HepG2 (cell line): ENCODE data around the gene CGREF1. TPM values are rescaled to one million over a fixed set of nuclear protein-coding genes. Genes with fewer than 3 reads are reported as not detected.

ENCODE experiments used
- ASH2L ChIP-seq: fragments of 300-600, 200-600 bp; sonication (generic); IDR thresholded peaks from 2 replicates; pipeline ENCODE4 v1.7.0; 2017; ENCODE audit warnings: low read depth, mild to moderate bottlenecking, moderate library complexity, mixed read lengths, low read length; ENCODE audit not compliant: insufficient read length
- BHLHE40 ChIP-seq: IDR thresholded peaks from 2 replicates; pipeline ENCODE4 v1.6.1; 2011; ENCODE audit warnings: low read length, improper control_type of control experiment
- DDIT3 ChIP-seq: sonication (generic); formaldehyde crosslinking; IDR thresholded peaks from 2 replicates; pipeline ENCODE4 v1.4.0; 2020; ENCODE audit warnings: mild to moderate bottlenecking, missing genetic modification reagents
- HHEX ChIP-seq: IDR thresholded peaks from 2 replicates; pipeline ENCODE4 v1.6.1; 2016; ENCODE audit warnings: control low read depth
- MAFK ChIP-seq, 2 experiments: IDR thresholded peaks in 1 of 2; conservative IDR thresholded peaks in 1 of 2; 2 replicates each; pipeline ENCODE4 v1.6.1; 2011; ENCODE audit warnings: improper control_type of control experiment in 2 of 2, low read length in 2 of 2
- MIXL1 ChIP-seq: IDR thresholded peaks from 2 replicates; pipeline ENCODE4 v1.6.1; 2016
- NR2F2 ChIP-seq: IDR thresholded peaks from 2 replicates; pipeline ENCODE4 v1.6.1; 2012; ENCODE audit warnings: low read depth, inconsistent platforms, borderline replicate concordance
- POLR2AphosphoS5 ChIP-seq: IDR thresholded peaks from 2 replicates; pipeline ENCODE4 v1.6.1; 2012; ENCODE audit warnings: low read depth, low read length
- RELA ChIP-seq: sonication (generic); formaldehyde crosslinking; IDR thresholded peaks from 2 replicates; pipeline ENCODE4 v1.4.0; 2020; ENCODE audit warnings: missing genetic modification reagents
- TBX3 ChIP-seq: fragments of 450-650 bp; IDR thresholded peaks from 2 replicates; pipeline ENCODE4 v1.6.1; 2017; ENCODE audit warnings: antibody characterized with exemption, mild to moderate bottlenecking, inconsistent platforms, borderline replicate concordance
- TCF7 ChIP-seq: sonication (generic); IDR thresholded peaks from 2 replicates; pipeline ENCODE4 v1.6.1; 2016; ENCODE audit warnings: antibody characterized with exemption, low read depth
- TEAD2 ChIP-seq: sonication (generic); formaldehyde crosslinking; IDR thresholded peaks from 2 replicates; pipeline ENCODE4 v1.9.0; 2021; ENCODE audit warnings: missing genetic modification reagents
- ZBTB20 ChIP-seq: sonication (generic); formaldehyde crosslinking; IDR thresholded peaks from 2 replicates; pipeline ENCODE4 v1.8.1; 2023; ENCODE audit warnings: missing genetic modification reagents, low read depth, mild to moderate bottlenecking, borderline replicate concordance
- ZBTB37 ChIP-seq: sonication (generic); formaldehyde crosslinking; IDR thresholded peaks from 2 replicates; pipeline ENCODE4 v1.4.0; 2020; ENCODE audit warnings: mild to moderate bottlenecking, missing genetic modification reagents
- ZNF224 ChIP-seq: sonication (generic); formaldehyde crosslinking; IDR thresholded peaks from 2 replicates; pipeline ENCODE4 v1.5.0; 2020; ENCODE audit warnings: mild to moderate bottlenecking, missing genetic modification reagents
- ZNF280B ChIP-seq: sonication (generic); formaldehyde crosslinking; IDR thresholded peaks from 2 replicates; pipeline ENCODE4 v1.5.0; 2020; ENCODE audit warnings: missing genetic modification reagents, mild to moderate bottlenecking, borderline replicate concordance
- ZNF580 ChIP-seq: IDR thresholded peaks from 2 replicates; pipeline ENCODE4 v1.6.1; 2016; ENCODE audit warnings: low read depth, borderline replicate concordance
- ZNF773 ChIP-seq: sonication (generic); formaldehyde crosslinking; IDR thresholded peaks from 2 replicates; pipeline ENCODE4 v1.4.0; 2020; ENCODE audit warnings: missing genetic modification reagents, borderline replicate concordance
- ZNF775 ChIP-seq: sonication (generic); formaldehyde crosslinking; IDR thresholded peaks from 2 replicates; pipeline ENCODE4 v1.4.0; 2020; ENCODE audit warnings: missing genetic modification reagents, mild to moderate bottlenecking, moderate library complexity, borderline replicate concordance
- polyA plus RNA-seq, 8 experiments: library from polyadenylated mRNA; depleted of rRNA in 3 of 8; stranded (reverse) in 7 of 8; unstranded in 1 of 8; fragments of >200 nt; fragmentation: Illumina TruSeq in 4 of 8; extraction: Trizol in 4 of 8; gene quantifications; 2 replicates each; pipeline versions ENCODE4 v1.2.1 to v1.2.3, GENCODE V29; 2011 to 2016; ENCODE audit warnings: low read depth in 4 of 8, missing spikeins in 1 of 8, mixed read lengths in 1 of 8; ENCODE audit not compliant: insufficient read depth in 1 of 8
- total RNA-seq, 5 experiments: library from RNA; depleted of rRNA; stranded (reverse); fragments of >200 nt; fragmentation: Illumina TruSeq; extraction: Trizol; gene quantifications; 2 replicates each; pipeline ENCODE4 v1.2.3, GENCODE V29; 2016; ENCODE audit warnings: low read depth in 1 of 5
- TF ChIP-seq, protein P1 (sequence below): sonication (generic); formaldehyde crosslinking; IDR thresholded peaks from 2 replicates; pipeline ENCODE4 v1.8.0; 2022; ENCODE audit warnings: mild to moderate bottlenecking, missing genetic modification reagents; ENCODE audit not compliant: insufficient replicate concordance
- TF ChIP-seq, protein P2 (sequence below): sonication (generic); formaldehyde crosslinking; IDR thresholded peaks from 2 replicates; pipeline ENCODE4 v1.4.0; 2020; ENCODE audit warnings: missing genetic modification reagents

CGREF1 gene
- total and polyA plus RNA-seq, 2 of the 13 experiments (the other 11 are each of a cell fraction or from before 2014, with no cell fraction given) = 13.9 to 23.4 TPM

- TF ChIP-seq MAFK (conservative IDR thresholded peaks at IDR 0.05 in 1 of 2, IDR thresholded peaks at IDR 0.05 in 1 of 2; ENCODE audit: low read length in 2 of 2) (no peak), ZBTB20 (CRISPR knock-in tag) (no peak; the same call in 1 of the 2 replicates), ZBTB37 (CRISPR knock-in tag) (no peak), ZNF775 (0 out of 2 replicates have a peak, but pooled peaks have one; percentile 27), ZNF280B (CRISPR knock-in tag) (no peak; the same call in 1 of the 2 replicates), RELA (CRISPR knock-in tag) (peak; percentile 96; the same call in 1 of the 2 replicates), BHLHE40 (peak; percentile 93), TBX3 (no peak), HHEX (CRISPR knock-in tag) (no peak), ZNF773 (CRISPR knock-in tag) (no peak), TCF7 (no peak), ZNF580 (CRISPR knock-in tag) (peak; percentile 97), TEAD2 (CRISPR knock-in tag) (no peak), NR2F2 (no peak), POLR2AphosphoS5 (peak; percentile 61), ZNF224 (CRISPR knock-in tag) (no peak), DDIT3 (CRISPR knock-in tag) (no peak), ASH2L (peak; percentile 63), MIXL1 (CRISPR knock-in tag) (peak; percentile 69)
- TF ChIP-seq, protein P1, sequence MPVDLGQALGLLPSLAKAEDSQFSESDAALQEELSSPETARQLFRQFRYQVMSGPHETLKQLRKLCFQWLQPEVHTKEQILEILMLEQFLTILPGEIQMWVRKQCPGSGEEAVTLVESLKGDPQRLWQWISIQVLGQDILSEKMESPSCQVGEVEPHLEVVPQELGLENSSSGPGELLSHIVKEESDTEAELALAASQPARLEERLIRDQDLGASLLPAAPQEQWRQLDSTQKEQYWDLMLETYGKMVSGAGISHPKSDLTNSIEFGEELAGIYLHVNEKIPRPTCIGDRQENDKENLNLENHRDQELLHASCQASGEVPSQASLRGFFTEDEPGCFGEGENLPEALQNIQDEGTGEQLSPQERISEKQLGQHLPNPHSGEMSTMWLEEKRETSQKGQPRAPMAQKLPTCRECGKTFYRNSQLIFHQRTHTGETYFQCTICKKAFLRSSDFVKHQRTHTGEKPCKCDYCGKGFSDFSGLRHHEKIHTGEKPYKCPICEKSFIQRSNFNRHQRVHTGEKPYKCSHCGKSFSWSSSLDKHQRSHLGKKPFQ (CRISPR knock-in tag) = peak; percentile 88
- TF ChIP-seq, protein P2, sequence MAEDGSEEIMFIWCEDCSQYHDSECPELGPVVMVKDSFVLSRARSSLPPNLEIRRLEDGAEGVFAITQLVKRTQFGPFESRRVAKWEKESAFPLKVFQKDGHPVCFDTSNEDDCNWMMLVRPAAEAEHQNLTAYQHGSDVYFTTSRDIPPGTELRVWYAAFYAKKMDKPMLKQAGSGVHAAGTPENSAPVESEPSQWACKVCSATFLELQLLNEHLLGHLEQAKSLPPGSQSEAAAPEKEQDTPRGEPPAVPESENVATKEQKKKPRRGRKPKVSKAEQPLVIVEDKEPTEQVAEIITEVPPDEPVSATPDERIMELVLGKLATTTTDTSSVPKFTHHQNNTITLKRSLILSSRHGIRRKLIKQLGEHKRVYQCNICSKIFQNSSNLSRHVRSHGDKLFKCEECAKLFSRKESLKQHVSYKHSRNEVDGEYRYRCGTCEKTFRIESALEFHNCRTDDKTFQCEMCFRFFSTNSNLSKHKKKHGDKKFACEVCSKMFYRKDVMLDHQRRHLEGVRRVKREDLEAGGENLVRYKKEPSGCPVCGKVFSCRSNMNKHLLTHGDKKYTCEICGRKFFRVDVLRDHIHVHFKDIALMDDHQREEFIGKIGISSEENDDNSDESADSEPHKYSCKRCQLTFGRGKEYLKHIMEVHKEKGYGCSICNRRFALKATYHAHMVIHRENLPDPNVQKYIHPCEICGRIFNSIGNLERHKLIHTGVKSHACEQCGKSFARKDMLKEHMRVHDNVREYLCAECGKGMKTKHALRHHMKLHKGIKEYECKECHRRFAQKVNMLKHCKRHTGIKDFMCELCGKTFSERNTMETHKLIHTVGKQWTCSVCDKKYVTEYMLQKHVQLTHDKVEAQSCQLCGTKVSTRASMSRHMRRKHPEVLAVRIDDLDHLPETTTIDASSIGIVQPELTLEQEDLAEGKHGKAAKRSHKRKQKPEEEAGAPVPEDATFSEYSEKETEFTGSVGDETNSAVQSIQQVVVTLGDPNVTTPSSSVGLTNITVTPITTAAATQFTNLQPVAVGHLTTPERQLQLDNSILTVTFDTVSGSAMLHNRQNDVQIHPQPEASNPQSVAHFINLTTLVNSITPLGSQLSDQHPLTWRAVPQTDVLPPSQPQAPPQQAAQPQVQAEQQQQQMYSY (CRISPR knock-in tag) = peak; percentile 73
Measured at GRCh38 chr2:27086090-27086723, 32.7 kb downstream of the CGREF1 start (continued).
